Activated T-cell treated with anti-CD3 and anti-CD28 coated beads for 24 hours (primary cell): ENCODE results near the gene PPM1A.

ENCODE experiments used
- DNase-seq: peaks from one replicate; pipeline ENCODE4 v3.0.0-alpha.2; 2020; ENCODE audit warnings: low read depth

Gene PPM1A

DNA sequence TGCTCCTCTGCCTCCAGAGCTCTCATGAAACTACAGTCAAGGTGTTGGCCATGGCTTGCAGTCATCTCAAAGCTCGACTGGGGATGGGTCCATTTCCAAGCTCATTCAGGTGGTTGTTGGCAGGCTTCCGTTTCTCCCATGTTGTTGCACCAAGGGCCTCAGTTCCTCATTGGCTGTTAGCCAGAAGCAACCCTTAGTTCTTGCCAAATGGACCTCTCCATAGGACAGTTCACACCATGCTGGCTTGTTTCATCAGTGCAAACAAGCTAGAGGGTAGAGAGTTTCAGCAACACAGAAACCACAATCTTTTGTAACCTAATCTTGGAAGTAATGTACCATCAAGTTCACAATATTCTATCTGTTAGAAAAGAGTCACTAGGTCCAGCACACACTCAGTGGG is 22.7 kb upstream of the PPM1A start:
- DNase-seq, result no peak

DNA sequence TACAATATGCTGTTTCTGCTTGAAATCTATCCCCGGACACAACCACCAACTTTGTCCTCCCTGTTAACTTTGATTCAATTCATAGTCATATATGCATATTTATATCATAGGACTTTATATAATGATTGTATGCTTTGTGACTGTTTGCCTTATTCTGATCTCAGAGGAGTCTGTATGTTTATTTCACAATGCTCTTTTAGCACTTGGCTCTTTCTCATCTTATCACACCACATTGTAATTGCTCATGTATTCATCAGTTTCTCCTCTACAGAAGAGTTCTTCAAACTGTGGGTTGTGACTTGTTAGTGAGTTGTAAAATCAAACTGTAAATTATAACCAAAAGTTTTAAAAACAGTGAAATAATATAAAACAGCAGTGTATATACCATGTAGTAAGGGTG is 21.7 kb upstream of the PPM1A start:
- no peak for DNase-seq

- no peak for DNase-seq
Observed at GRCh38 chr14:60229614-60230013, 19.4 kb upstream of the PPM1A start.

GRCh38 chr14:60232185-60232584 is 16.8 kb upstream of the PPM1A start:
- DNase-seq, result no peak

GRCh38 chr14:60233251-60233650 is 15.8 kb upstream of the PPM1A start:
- no peak for DNase-seq

GRCh38 chr14:60233891-60234290 is 15.1 kb upstream of the PPM1A start:
- no peak for DNase-seq

DNA sequence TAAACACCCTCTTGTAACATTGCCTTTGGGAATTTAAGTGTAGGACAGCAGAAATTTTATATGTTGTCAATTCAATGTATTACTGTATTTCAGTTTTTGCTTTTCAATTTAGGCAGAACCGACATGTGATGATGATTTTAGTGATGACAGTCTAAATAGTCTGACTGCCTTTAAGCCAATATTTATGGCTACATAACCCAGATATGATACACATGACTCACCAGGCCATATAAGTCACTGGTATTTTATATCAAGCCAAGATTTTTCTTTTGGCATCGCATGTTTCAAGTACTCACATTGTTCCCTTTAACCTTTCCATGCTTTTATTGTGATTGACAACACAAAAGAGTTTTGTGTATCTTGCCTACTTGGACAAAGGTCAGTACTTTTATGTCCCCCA is 13.6 kb upstream of the PPM1A start:
- no peak for DNase-seq

DNA sequence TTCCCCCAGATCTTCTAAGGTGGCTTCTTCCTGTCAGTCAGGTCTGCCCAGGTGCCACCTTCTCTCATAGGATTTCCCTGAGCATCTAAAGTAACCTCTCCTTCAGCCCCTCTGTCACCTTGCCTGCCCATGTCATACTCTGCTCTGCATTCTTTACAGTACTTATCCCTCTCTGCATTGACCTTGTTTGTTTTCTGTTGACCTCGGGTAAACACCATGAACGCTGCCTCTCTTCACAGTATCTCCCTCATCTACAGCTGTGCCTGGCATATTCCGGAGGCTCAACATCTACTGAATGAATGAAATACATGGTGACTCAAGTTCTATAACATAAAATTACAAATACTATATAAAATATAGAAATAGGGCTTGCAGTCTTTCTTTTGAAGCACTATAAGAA is 10.1 kb upstream of the PPM1A start:
- no peak for DNase-seq

- DNase-seq, result no peak
Observed at GRCh38 chr14:60240139-60240856, 8.7 kb upstream of the PPM1A start.

- no peak for DNase-seq
Observed at GRCh38 chr14:60241091-60241490, 7.9 kb upstream of the PPM1A start.

DNA sequence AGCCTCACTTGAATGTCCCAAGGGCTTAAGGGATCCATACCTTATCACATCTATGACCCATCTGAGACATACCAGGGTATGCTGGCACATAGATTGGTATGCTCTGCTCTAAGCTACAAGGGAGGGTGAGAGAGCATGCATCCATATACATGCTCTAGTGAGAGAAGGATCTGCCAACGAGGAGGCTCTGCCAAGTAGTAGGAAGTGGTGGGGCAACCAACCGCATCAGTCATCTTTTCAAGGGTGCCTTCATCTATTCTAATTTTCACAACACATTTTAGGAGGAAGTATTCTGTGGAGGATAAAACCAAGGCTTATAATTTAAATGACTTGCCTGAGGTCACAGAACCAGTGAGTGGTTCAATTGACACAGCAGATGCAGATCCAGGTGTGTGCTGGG is 6.6 kb upstream of the PPM1A start:
- DNase-seq, result no peak

DNA sequence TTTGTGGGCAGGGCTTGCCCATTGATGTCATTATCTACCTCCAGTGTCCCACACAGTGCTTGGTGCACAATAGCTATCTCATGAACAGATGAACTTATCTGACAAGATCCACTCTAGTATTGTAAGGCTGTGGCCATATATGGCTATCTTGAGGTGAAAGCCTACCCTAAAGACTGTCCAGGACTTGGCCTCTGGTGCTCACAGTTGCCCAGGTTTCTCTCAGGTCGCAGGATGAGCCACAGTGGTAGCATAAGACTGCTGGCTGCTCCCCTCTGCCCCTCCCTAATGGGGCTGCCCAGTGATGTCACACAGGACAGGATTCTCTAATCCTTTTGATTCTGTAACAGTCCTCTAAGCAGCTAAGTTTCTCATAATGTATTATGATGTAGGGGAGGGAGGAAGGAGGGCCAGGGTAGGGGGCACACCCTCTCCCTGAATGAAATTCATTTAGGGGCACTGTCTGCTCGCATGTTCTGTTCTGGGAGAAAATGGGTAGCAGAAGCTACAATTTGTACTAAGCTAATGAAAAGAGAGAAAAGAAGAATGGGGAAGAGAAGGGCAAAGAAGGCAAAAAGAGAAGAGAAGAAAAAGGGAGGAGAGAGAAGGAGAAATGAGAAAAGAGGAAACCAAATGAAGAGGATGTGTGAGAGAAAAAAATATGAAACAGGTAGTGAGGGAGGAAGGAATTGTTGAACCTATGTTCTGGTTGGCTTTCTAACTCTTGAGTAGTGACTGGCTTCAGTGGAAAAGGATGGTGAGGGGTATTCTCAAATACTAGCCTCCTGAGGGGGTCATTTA is 3.4 kb upstream of the PPM1A start:
- DNase-seq, result no peak

GRCh38 chr14:60247994-60248696 is 876 bp upstream of the PPM1A start:
- DNase-seq, result peak; percentile 78

GRCh38 chr14:60249321-60250256 is 568 bp downstream of the PPM1A start:
- peak; percentile 48 for DNase-seq

- DNase-seq, result no peak
Observed at GRCh38 chr14:60250257-60251035, 1.4 kb downstream of the PPM1A start.

- DNase-seq, result no peak
Observed at GRCh38 chr14:60251877-60252276, 2.9 kb downstream of the PPM1A start.

- DNase-seq, result no peak
Observed at GRCh38 chr14:60252630-60253029, 3.6 kb downstream of the PPM1A start.

DNA sequence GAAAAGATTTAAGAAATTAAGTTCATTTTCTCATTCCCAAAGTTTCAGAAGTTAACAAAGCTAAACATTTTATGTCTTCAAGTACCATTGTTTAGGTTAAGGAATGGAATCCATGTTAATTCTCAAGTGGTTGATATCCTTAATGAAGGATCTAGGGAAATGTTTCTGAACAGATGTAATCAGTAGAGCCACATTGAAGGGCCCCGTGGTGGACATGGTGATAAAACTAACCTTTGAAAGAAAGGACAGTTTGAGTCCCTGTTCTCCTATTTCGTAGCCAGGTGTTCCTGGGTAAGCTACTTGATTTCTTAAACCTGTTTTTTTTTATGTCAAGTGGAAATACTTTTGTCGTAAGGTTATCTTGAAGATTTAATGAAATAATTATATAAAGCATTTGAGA is 4.6 kb downstream of the PPM1A start:
- DNase-seq, result no peak

- DNase-seq, result no peak
Observed at GRCh38 chr14:60254176-60254575, 5.2 kb downstream of the PPM1A start.

DNA sequence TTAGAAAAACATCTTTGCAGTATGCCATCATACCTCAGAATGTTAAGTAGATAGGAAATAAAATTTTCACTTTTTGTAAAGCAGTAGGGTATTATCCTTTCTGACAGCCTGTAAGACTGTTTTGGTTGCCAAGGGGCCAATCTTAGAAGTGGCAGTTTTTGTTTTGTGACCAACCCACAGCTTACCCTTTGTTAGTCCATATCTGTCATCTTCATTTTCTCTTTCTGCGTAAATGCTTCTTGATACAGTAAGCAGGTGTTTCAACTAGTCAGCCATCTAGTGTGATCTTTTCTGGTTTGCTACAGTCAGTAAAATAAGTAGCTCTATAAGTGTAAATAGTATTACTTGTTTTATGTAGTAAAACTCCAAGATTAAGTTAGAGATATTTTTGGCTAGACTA is 8.8 kb downstream of the PPM1A start:
- no peak for DNase-seq

DNA sequence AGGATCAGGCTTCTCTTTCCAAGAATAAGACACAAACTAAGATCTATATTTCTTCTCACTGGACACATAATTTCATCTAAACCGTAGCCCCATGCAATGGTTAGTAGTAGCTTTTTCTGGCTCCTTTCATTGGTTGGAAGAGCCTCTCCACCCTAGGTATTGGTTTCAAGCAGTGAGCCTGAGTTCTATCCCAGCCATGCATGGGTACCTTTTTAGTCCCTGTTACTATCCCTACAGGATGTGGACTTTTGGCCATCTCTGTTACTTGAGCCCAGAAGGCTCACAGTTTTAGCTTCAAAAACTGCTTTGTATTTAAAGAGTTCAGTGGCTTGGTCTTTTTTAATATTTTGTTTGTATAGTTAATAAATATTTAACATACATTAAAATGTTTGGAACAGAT is 16.1 kb downstream of the PPM1A start:
- DNase-seq, result no peak
